H1 (cell line): ENCODE results near the gene GRM5. TPM values are rescaled to one million over a fixed set of nuclear protein-coding genes. Genes with fewer than 3 reads are reported as not detected.
A peak's percentile ranks its signal among the peaks of the same experiment; 100 is the strongest.

Experiments used
- CTCF ChIA-PET: fragments of 300-600 bp; sonication (Branson Sonifier 250); formaldehyde crosslinking; loops from one replicate; lab custom pipeline; 2021; ENCODE audit not compliant: partially characterized antibody; lab: Charles Lee
- POLR2A ChIA-PET: fragments of 300-600 bp; sonication (Branson Sonifier 250); formaldehyde crosslinking; loops from one replicate; lab custom pipeline; 2021; ENCODE audit warnings: inconsistent platforms; ENCODE audit not compliant: partially characterized antibody; lab: Charles Lee
- DNase-seq, 2 experiments: peaks; one replicate each; pipeline versions ENCODE4 v3.0.0 to v3.0.0-alpha.2; 2010 to 2022; ENCODE audit warnings: low spot score in 2 of 2, low read depth in 1 of 2, mixed read lengths in 1 of 2
- FAIRE-seq: peaks from 2 replicates; lab custom pipeline; 2011; peaks lifted over from hg19 to GRCh38; lab: Jason Lieb, UNC
- H2AFZ ChIP-seq: 2 replicates; pipeline ENCODE4 v1.8.1; 2012; ENCODE audit warnings: low read length, inconsistent platforms
- H2AK5ac ChIP-seq: 2 replicates; pipeline ENCODE4 v1.6.1; 2013; ENCODE audit warnings: low read depth, low read length
- H2BK120ac ChIP-seq: replicated peaks from 2 replicates; pipeline ENCODE3; 2013; ENCODE audit warnings: low read depth, low read length, inconsistent platforms
- H2BK12ac ChIP-seq: 2 replicates; pipeline ENCODE4 v1.6.1; 2013; ENCODE audit warnings: low read depth, low read length
- H2BK15ac ChIP-seq: 2 replicates; pipeline ENCODE4 v1.6.1; 2013; ENCODE audit warnings: low read length
- H2BK20ac ChIP-seq: 2 replicates; pipeline ENCODE4 v1.6.1; 2013; ENCODE audit warnings: low read length
- H2BK5ac ChIP-seq: 2 replicates; pipeline ENCODE4 v1.6.1; 2013; ENCODE audit warnings: low read depth, low read length
- H3K14ac ChIP-seq: 2 replicates; pipeline ENCODE4 v1.6.1; 2013; ENCODE audit warnings: inconsistent platforms; ENCODE audit not compliant: insufficient read length
- H3K18ac ChIP-seq: 2 replicates; pipeline ENCODE4 v1.6.1; 2013; ENCODE audit warnings: low read length; ENCODE audit errors: extremely low read depth
- H3K23ac ChIP-seq: 2 replicates; pipeline ENCODE4 v1.6.1; 2013; ENCODE audit warnings: inconsistent platforms; ENCODE audit not compliant: insufficient read length
- H3K23me2 ChIP-seq: 2 replicates; pipeline ENCODE4 v1.6.1; 2013; ENCODE audit warnings: low read depth, low read length
- H3K27ac ChIP-seq: 2 replicates; pipeline ENCODE4 v1.6.1; 2011; ENCODE audit warnings: low read depth, low read length, inconsistent platforms
- H3K27me3 ChIP-seq, 4 experiments: replicated peaks in 1 of 4; 1 replicate in 1 of 4; 2 replicates in 3 of 4; pipeline versions ENCODE4 v1.6.1 to v1.8.1; 2011 to 2013; ENCODE audit warnings: low read length in 3 of 4, mild to moderate bottlenecking in 3 of 4, inconsistent platforms in 2 of 4, mixed read lengths in 2 of 4, moderate library complexity in 1 of 4; ENCODE audit not compliant: control insufficient read depth in 3 of 4, insufficient read depth in 3 of 4; ENCODE audit errors: extremely low read depth in 1 of 4
- H3K36me3 ChIP-seq, 4 experiments: 2 replicates each; pipeline versions ENCODE4 v1.6.1 to v1.8.1; 2011 to 2013; ENCODE audit warnings: mild to moderate bottlenecking in 4 of 4, low read length in 3 of 4, moderate library complexity in 2 of 4, control low read depth in 1 of 4, inconsistent platforms in 1 of 4; ENCODE audit not compliant: insufficient read depth in 4 of 4, control insufficient read depth in 2 of 4
- H3K4ac ChIP-seq: replicated peaks from 2 replicates; pipeline ENCODE3; 2013; ENCODE audit warnings: low read length, low read depth, mixed read lengths, inconsistent platforms; ENCODE audit not compliant: insufficient read length
- H3K4me1 ChIP-seq, 4 experiments: replicated peaks in 1 of 4; 1 replicate in 1 of 4; 2 replicates in 3 of 4; pipeline versions ENCODE4 v1.6.1 to v1.8.1; 2011 to 2013; ENCODE audit warnings: low read length in 3 of 4, inconsistent platforms in 2 of 4, mixed read lengths in 1 of 4; ENCODE audit not compliant: insufficient read depth in 4 of 4, control insufficient read depth in 3 of 4
- H3K4me2 ChIP-seq, 2 experiments: 2 replicates each; pipeline versions ENCODE4 v1.6.1 to v1.8.1; 2011 to 2013; ENCODE audit warnings: low read depth in 2 of 2, low read length in 2 of 2, control low read depth in 1 of 2, inconsistent platforms in 1 of 2, mild to moderate bottlenecking in 1 of 2; ENCODE audit not compliant: insufficient read depth in 1 of 2
- H3K4me3 ChIP-seq, 4 experiments: fragments of 200-600, 300-600 bp in 1 of 4; sonication (generic), shearing (Covaris generic), sonication (Bioruptor Twin) in 1 of 4; 2 replicates each; pipeline versions ENCODE4 v1.5.1 to v1.8.1; 2011 to 2016; ENCODE audit warnings: low read length in 4 of 4, low read depth in 3 of 4, control low read depth in 2 of 4, inconsistent platforms in 2 of 4, mild to moderate bottlenecking in 2 of 4, mixed read lengths in 1 of 4, moderate library complexity in 1 of 4; ENCODE audit not compliant: insufficient read depth in 2 of 4; ENCODE audit errors: extremely low read depth in 1 of 4
- H3K56ac ChIP-seq: replicated peaks from 2 replicates; pipeline ENCODE3; 2013; ENCODE audit warnings: low read depth, mild to moderate bottlenecking, mixed read lengths, low read length, inconsistent platforms; ENCODE audit not compliant: insufficient read length
- H3K79me1 ChIP-seq: 2 replicates; pipeline ENCODE4 v1.6.1; 2013; ENCODE audit warnings: low read depth, low read length, control low read depth
- H3K79me2 ChIP-seq, 2 experiments: 2 replicates each; pipeline versions ENCODE4 v1.6.1 to v1.8.1; 2012 to 2013; ENCODE audit warnings: low read length in 2 of 2, mild to moderate bottlenecking in 2 of 2, inconsistent platforms in 1 of 2; ENCODE audit not compliant: insufficient read depth in 2 of 2, control insufficient read depth in 1 of 2
- H3K9ac ChIP-seq, 4 experiments: replicated peaks in 1 of 4; 1 replicate in 1 of 4; 2 replicates in 3 of 4; pipeline versions ENCODE4 v1.6.1 to v1.8.1; 2011 to 2013; ENCODE audit warnings: low read depth in 3 of 4, low read length in 3 of 4, control low read depth in 2 of 4, mild to moderate bottlenecking in 2 of 4, moderate library complexity in 2 of 4, inconsistent platforms in 1 of 4; ENCODE audit errors: extremely low read depth in 1 of 4
- H3K9me3 ChIP-seq, 2 experiments: 2 replicates each; pipeline versions ENCODE4 v1.6.1 to v1.8.1; 2012 to 2013; ENCODE audit warnings: mild to moderate bottlenecking in 2 of 2, moderate library complexity in 2 of 2, control low read depth in 1 of 2, inconsistent platforms in 1 of 2, low read depth in 1 of 2, low read length in 1 of 2, mixed read lengths in 1 of 2; ENCODE audit not compliant: insufficient read depth in 2 of 2
- H4K20me1 ChIP-seq, 2 experiments: replicated peaks in 1 of 2; 2 replicates each; pipeline versions ENCODE3 to v1.8.1; 2011 to 2013; ENCODE audit warnings: inconsistent platforms in 2 of 2, low read length in 2 of 2, mild to moderate bottlenecking in 1 of 2; ENCODE audit not compliant: insufficient read depth in 2 of 2, control insufficient read depth in 1 of 2
- H4K5ac ChIP-seq: 2 replicates; pipeline ENCODE4 v1.6.1; 2013; ENCODE audit warnings: low read length, low read depth, mixed read lengths, inconsistent platforms; ENCODE audit not compliant: insufficient read length
- H4K8ac ChIP-seq: 2 replicates; pipeline ENCODE4 v1.8.0; 2013; ENCODE audit warnings: mild to moderate bottlenecking, moderate library complexity, low read length, inconsistent platforms; ENCODE audit not compliant: insufficient read depth; ENCODE audit errors: extremely low read depth
- H4K91ac ChIP-seq: replicated peaks from 2 replicates; pipeline ENCODE3; 2013; ENCODE audit warnings: low read length, mixed read lengths, inconsistent platforms; ENCODE audit not compliant: insufficient read length
- CEBPB ChIP-seq: IDR thresholded peaks from 2 replicates; pipeline ENCODE4 v1.6.1; 2012; ENCODE audit warnings: low read depth, low read length
- POU5F1 ChIP-seq: IDR thresholded peaks from 2 replicates; pipeline ENCODE4 v1.6.1; 2011; ENCODE audit warnings: low read depth, mild to moderate bottlenecking, low read length, moderate library complexity
- RAD21 ChIP-seq, 2 experiments: IDR thresholded peaks in 1 of 2; conservative IDR thresholded peaks in 1 of 2; 2 replicates each; pipeline ENCODE4 v1.6.1; 2011; ENCODE audit warnings: low read depth in 2 of 2, low read length in 2 of 2, improper control_type of control experiment in 1 of 2, inconsistent platforms in 1 of 2, mild to moderate bottlenecking in 1 of 2, moderate library complexity in 1 of 2
- WGBS, 2 experiments: shearing (Covaris generic) in 1 of 2; methylation state at CpG; one replicate each; pipeline versions ENCODE4 v1.1.6 to v1.1.7; 2013 to 2015; ENCODE audit warnings: low lambda C conversion rate in 2 of 2, mixed read lengths in 2 of 2, inconsistent platforms in 1 of 2, low coverage in 1 of 2, missing lambda C conversion rate in 1 of 2; ENCODE audit not compliant: insufficient replicate concordance in 2 of 2, insufficient coverage in 1 of 2, insufficient read length in 1 of 2; ENCODE audit errors: extremely low coverage in 1 of 2, missing lambda C conversion rate in 1 of 2; 5-methylcytosine and 5-hydroxymethylcytosine counted together
- polyA plus RNA-seq, 7 experiments: library from polyadenylated mRNA; depleted of rRNA in 3 of 7; stranded (reverse) in 5 of 7; unstranded in 2 of 7; fragments of >200 nt in 5 of 7; fragments of 200-250 nt in 2 of 7; gene quantifications; 1 replicate in 5 of 7; 2 replicates in 1 of 7; 4 replicates in 1 of 7; pipeline versions ENCODE4 v1.2.1 to v1.2.3, GENCODE V29; 2011 to 2013; ENCODE audit warnings: missing spikeins in 2 of 7, mixed read lengths in 2 of 7
- total RNA-seq: library from RNA; stranded (reverse); fragmentation: NEBNext Ultra II Directional; extraction: Animal tissue kit (Norgen Biotek cat#: 25700); gene quantifications from 2 replicates; pipeline ENCODE4 v1.2.1, GENCODE V29; 2021
- TF ChIP-seq, protein P1 (sequence below), 3 experiments: IDR thresholded peaks; 1 replicate in 2 of 3; 2 replicates in 1 of 3; pipeline versions ENCODE4 v1.5.1 to v1.6.1; 2011; ENCODE audit warnings: low read length in 3 of 3, mild to moderate bottlenecking in 3 of 3, inconsistent platforms in 2 of 3, low read depth in 1 of 3, moderate library complexity in 1 of 3; ENCODE audit not compliant: insufficient read depth in 1 of 3; ENCODE audit errors: control extremely low read depth in 1 of 3

GRM5 gene
- total and polyA plus RNA-seq, 2 of the 8 experiments (the other 6 are each of a cell fraction or from before 2014, with no cell fraction given): 0.15 to 0.43 TPM

DNA sequence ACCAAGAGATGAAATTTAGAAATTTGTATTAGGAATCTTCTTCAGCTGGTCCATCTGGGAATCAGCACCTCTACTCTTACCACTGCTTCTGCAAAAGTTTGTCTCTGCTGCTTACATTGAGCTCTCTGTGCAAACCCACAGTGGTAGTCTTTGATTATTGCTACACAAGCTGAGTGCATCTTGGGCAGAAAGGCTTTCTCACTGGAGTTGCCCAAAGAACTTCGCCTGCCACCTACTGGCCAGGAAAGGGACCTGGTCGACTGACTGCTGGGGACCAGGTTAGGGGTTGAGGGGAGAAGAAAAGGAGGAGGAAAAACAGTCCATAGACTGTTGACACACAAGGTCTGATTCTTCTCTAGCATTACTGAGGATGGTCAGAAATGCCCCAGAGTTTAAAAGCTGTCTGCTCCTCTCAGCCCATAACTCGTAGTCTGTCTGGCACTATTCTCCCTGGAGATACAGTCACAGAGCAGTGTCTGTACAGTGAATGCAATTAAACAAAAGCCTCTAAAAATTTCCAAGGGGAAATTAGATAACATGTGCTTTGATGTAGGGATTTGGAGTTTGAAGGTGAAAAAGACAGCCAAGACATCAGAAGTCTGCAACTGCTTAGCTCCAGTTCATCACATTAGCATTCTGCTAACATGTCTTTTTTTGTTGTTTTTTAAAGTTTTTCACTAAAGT, 513.3 kb downstream of the GRM5 start:
- no peak overlapping the region for H3K27ac ChIP-seq
- FAIRE-seq: peak; percentile 94
- peak; percentile 21 to 72 for DNase-seq

More for the DNA sequence above, 513.3 kb downstream of the GRM5 start:
- no peaks in the 10 kb centered on the region for H3K23me2 ChIP-seq
- H2BK12ac ChIP-seq: no peak overlapping the region
- H2BK20ac ChIP-seq: no peak overlapping the region
- POLR2A ChIA-PET: interaction anchor here (0.8 to 1.0 kb wide), 2 partner anchors 378 to 450 kb away, joined by 3 read pairs; partner anchors contain the start of gene RAB38
- no peak overlapping the region for H3K56ac ChIP-seq
- H3K14ac ChIP-seq: no peak overlapping the region
- no peak overlapping the region for H4K5ac ChIP-seq
- no peak overlapping the region for H2BK120ac ChIP-seq
- H3K9ac ChIP-seq: no peak overlapping the region
- no peak overlapping the region for H2BK5ac ChIP-seq
- no peak overlapping the region for H3K18ac ChIP-seq
- H3K79me2 ChIP-seq: no peaks in the 10 kb centered on the region
- no peak overlapping the region for H2BK15ac ChIP-seq
- H3K9me3 ChIP-seq: no peaks in the 10 kb centered on the region
- TF ChIP-seq POU5F1 (no peak), CEBPB (0 out of 2 replicates have a peak, but pooled peaks have one; percentile 25), RAD21 (IDR thresholded peaks at IDR 0.05 in 1 of 2, conservative IDR thresholded peaks at IDR 0.05 in 1 of 2; ENCODE audit: low read depth in 2 of 2, low read length in 2 of 2) (peak; percentile 84 to 89)
- TF ChIP-seq, protein P1, sequence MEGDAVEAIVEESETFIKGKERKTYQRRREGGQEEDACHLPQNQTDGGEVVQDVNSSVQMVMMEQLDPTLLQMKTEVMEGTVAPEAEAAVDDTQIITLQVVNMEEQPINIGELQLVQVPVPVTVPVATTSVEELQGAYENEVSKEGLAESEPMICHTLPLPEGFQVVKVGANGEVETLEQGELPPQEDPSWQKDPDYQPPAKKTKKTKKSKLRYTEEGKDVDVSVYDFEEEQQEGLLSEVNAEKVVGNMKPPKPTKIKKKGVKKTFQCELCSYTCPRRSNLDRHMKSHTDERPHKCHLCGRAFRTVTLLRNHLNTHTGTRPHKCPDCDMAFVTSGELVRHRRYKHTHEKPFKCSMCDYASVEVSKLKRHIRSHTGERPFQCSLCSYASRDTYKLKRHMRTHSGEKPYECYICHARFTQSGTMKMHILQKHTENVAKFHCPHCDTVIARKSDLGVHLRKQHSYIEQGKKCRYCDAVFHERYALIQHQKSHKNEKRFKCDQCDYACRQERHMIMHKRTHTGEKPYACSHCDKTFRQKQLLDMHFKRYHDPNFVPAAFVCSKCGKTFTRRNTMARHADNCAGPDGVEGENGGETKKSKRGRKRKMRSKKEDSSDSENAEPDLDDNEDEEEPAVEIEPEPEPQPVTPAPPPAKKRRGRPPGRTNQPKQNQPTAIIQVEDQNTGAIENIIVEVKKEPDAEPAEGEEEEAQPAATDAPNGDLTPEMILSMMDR (IDR thresholded peaks at IDR 0.05; ENCODE audit: control extremely low read depth in 1 of 3, insufficient read depth in 1 of 3, low read depth in 1 of 3, low read length in 3 of 3): peak; percentile 74 to 93 (median 85)
- TF ChIP-seq, all 59 proteins: peak for 3
- H3K79me1 ChIP-seq: no peaks in the 10 kb centered on the region
- H3K4ac ChIP-seq: no peak overlapping the region
- H4K91ac ChIP-seq: no peak overlapping the region
- no peak overlapping the region for H4K8ac ChIP-seq
- CTCF ChIA-PET: interaction anchor here (0.6 to 4.6 kb wide), 55 partner anchors 8 to 1862 kb away, joined by 3 to 28 read pairs (median 4); no protein-coding TSS in a partner anchor
- H2AK5ac ChIP-seq: no peak overlapping the region
- H3K4me2 ChIP-seq: no peak overlapping the region
- peaks cover 0 to 2% (median 0%) of the 10 kb centered on the region in 4 experiments; a peak in 1 of 7 replicates for H3K4me1 ChIP-seq
- H3K27me3 ChIP-seq: no peaks in the 10 kb centered on the region
- H4K20me1 ChIP-seq: no peaks in the 10 kb centered on the region
- 24% methylated on average over 3 of the region's 3 CpGs; no CpG with 5 or more reads in 1 of the 2 experiments for WGBS, 2 experiments
- no peak overlapping the region for H2AFZ ChIP-seq
- no peaks in the 10 kb centered on the region for H3K36me3 ChIP-seq
- H3K23ac ChIP-seq: no peak overlapping the region
- no peak overlapping the region for H3K4me3 ChIP-seq
